SIG-M5 (cell line): Measurements from ENCODE around the gene DHX29.

Experiments used
- DNase-seq: peaks from one replicate; lab custom pipeline; 2025; lab: John Stamatoyannopoulos, UW

DHX29 gene

GRCh38 chr5:55232271-55232984, 75.1 kb downstream of the DHX29 start:
- DNase-seq, result no peak

- no peak for DNase-seq
These were observed 75.6 kb downstream of the DHX29 start for GRCh38 chr5:55231919-55232270.

GRCh38 chr5:55231029-55231918, 76.2 kb downstream of the DHX29 start:
- no peak for DNase-seq

GRCh38 chr5:55230086-55230629, 77.3 kb downstream of the DHX29 start:
- DNase-seq, result no peak

GRCh38 chr5:55227664-55228430, 79.6 kb downstream of the DHX29 start:
- no peak for DNase-seq

GRCh38 chr5:55226934-55227663, 80.4 kb downstream of the DHX29 start, which contains the start of gene MCIDAS:
TSS of gene MCIDAS (minus strand) at chr5:55227315. CDS start at chr5:55227138, 177 bp downstream.
- DNase-seq, result no peak

GRCh38 chr5:55226027-55226933, 81.2 kb downstream of the DHX29 start:
- no peak for DNase-seq

GRCh38 chr5:55225346-55225745, 82.1 kb downstream of the DHX29 start:
- DNase-seq, result no peak

GRCh38 chr5:55223812-55224240, 83.7 kb downstream of the DHX29 start:
- no peak for DNase-seq

- DNase-seq, result no peak
These were observed 84.3 kb downstream of the DHX29 start for GRCh38 chr5:55222985-55223811.

- DNase-seq, result no peak
These were observed 85.2 kb downstream of the DHX29 start for GRCh38 chr5:55222092-55222984.

GRCh38 chr5:55220433-55221185, 86.9 kb downstream of the DHX29 start:
- no peak for DNase-seq

- DNase-seq, result no peak
These were observed 87.7 kb downstream of the DHX29 start for GRCh38 chr5:55219770-55220169.

- no peak for DNase-seq
These were observed 88.5 kb downstream of the DHX29 start for GRCh38 chr5:55218967-55219366.

- DNase-seq, result no peak
These were observed 96.2 kb downstream of the DHX29 start for GRCh38 chr5:55211184-55211874.
